Measurements from ENCODE around the gene DNMBP.

The DNMBP gene, protein sequence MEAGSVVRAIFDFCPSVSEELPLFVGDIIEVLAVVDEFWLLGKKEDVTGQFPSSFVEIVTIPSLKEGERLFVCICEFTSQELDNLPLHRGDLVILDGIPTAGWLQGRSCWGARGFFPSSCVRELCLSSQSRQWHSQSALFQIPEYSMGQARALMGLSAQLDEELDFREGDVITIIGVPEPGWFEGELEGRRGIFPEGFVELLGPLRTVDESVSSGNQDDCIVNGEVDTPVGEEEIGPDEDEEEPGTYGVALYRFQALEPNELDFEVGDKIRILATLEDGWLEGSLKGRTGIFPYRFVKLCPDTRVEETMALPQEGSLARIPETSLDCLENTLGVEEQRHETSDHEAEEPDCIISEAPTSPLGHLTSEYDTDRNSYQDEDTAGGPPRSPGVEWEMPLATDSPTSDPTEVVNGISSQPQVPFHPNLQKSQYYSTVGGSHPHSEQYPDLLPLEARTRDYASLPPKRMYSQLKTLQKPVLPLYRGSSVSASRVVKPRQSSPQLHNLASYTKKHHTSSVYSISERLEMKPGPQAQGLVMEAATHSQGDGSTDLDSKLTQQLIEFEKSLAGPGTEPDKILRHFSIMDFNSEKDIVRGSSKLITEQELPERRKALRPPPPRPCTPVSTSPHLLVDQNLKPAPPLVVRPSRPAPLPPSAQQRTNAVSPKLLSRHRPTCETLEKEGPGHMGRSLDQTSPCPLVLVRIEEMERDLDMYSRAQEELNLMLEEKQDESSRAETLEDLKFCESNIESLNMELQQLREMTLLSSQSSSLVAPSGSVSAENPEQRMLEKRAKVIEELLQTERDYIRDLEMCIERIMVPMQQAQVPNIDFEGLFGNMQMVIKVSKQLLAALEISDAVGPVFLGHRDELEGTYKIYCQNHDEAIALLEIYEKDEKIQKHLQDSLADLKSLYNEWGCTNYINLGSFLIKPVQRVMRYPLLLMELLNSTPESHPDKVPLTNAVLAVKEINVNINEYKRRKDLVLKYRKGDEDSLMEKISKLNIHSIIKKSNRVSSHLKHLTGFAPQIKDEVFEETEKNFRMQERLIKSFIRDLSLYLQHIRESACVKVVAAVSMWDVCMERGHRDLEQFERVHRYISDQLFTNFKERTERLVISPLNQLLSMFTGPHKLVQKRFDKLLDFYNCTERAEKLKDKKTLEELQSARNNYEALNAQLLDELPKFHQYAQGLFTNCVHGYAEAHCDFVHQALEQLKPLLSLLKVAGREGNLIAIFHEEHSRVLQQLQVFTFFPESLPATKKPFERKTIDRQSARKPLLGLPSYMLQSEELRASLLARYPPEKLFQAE (N-terminal part only)

DNA sequence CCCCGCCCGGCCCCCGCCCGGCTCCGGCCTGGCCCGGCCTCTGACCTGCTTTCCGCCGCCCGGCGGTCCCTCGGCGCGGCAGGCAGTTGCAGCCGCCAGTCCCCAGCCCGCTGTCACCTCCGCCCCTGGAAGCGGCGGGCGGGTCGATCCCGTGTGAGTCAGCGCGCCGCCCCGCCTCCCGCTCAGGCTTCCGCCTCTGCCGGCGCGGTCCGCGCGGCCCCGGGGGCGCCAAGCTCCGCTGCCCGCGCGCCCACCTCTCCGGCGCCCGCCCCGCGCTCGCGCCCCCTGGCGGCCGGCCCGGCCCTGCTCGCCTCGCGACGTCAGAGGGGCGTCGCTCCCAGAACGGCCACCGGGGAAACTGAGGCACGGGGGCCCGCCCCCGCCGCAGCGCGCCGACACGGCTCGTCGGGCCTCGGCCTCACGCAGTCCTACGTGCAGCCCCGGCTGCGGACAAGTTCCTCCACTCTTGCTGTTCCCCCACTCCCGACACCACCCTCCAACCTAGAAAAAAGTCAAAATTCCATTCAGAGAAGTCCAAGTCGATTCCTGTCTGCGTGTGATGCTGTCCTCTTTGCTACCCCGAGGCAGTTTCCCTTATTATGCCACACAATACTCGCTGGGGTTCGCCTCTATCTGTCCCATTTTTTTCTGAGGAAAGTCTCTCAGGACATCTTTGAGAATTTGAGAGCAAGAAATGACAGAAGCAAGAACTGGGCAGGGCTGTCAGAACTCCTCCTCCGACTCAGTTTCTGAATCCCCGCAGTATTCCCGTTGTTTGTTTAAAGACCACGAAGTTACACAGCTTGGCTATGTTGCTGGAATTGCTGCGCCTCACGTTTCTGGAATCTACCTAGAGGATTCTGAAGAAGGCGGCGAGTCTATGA is at the start of gene DNMBP:
DNMBP (minus strand) TSS at position 155 of the 884 bp plus-strand sequence. CDS start 37,823 bp downstream, outside the sequence.
- DNase-seq, result peak; percentile 64

DNA sequence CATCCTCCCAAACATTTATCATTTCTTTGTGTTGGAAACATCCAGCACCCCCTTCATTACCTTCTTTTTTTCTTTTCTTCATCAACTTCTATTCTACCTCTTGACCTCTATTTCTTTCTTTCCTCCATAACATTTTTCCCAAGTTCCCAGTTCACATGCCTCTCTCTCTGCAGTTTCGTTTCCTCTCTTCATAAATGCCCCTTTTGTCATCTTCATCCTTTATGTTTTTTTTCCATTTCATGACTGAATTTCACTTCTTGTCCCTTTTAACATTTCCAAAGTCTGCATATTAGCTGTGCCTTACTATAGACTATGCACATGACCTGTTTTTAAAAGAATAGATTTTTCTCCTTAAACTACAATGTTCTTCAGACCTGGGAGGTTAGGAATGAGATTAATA is 48.2 kb upstream of the DNMBP start:
- DNase-seq, result no peak

DNA sequence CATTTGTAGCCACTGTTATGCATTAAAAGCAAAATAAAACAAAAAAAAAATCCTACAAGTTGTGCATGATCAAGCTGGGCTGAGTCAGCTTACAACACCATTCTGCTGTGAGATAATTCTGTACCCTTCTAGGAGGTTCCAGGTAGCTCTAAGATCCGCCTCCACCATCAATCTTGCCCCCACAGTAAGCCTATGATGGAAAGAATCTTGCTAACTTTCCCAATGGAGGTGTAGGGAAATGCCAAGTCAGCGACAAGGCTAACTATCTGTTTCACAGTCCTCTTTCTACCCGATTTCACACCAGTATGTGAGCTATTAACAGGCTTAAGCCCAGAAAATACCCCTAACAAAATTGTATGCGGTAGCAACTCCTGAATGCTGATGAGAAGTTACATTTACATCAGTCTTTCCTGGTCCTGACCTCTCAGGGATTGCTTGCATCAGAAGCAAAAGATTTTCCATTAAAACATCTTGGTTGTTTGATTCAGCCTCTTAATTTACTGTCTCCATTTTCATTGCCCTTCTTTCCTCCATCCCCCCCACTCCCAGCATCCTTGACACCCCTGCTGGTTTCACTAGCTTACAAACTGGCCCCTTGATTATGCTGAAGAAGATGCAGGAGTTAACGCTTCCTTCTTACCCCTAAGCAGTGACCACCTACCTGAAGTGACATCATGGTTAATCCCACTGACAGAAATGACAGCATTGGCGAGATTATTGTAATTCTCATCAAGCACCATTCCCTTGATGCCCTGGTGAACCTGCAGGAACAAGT is 44.1 kb upstream of the DNMBP start:
- no peak for DNase-seq

DNA sequence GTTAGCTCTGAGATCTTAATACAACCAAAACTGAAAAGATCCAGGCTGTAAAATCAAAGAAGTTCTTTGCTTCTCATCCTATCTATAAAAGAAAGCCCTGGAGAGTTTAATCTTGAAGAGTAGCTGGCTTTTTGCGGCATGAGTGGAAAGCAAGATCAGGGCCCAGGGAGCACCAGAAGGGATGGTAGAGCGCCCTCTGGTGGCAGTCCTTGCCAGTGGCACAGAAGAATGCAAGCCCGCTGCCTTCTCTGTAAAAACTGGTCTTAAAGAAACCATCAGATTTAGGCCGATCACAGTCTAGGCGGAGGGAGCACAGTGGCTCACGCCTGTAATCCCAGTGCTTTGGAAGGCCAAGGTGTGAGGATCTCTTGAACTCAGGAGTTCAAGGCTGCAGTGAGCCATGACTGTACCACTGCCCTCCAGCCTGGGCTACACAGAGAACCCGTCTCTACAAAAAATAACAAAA is 36.3 kb upstream of the DNMBP start:
- peak; percentile 75 for DNase-seq

DNA sequence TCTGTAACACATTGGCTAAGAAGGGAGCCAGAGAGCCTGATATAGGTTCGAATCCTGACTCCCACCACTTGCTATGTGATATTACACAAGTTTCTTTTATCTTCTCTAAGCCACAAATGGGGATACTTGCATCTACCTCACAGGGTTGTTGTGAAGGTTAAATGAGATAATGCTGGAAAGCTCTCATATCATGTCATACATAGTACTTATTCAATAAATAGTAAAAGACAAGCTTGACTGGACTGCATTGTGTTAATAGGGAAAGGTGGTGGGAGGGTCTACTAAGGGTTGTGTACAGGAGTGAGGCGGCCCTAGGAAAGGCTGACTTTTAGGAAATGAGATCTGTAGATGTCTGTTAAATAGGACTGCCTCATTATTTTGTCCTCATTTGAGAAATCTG is 35.8 kb upstream of the DNMBP start:
- DNase-seq, result no peak

DNA sequence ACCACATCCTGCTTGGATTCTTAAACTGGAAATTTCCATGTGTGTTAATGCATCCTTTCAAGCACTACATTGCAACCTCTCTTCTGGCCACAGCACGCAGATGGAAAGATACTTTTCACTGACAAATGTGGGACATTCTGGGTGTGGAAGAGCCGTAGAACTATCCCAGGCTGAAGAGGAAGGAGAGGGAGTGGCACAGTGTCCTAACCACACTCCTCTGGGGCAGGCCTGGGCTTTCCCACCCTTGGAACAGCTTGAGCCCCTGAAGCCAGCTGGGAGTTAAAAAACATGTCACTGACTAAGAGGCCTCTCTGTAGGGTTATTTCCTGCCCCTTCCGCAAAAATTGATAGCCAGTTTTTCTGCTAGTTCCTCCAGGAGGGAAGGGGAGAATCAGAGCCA is 34.0 kb upstream of the DNMBP start:
- DNase-seq, result no peak

DNA sequence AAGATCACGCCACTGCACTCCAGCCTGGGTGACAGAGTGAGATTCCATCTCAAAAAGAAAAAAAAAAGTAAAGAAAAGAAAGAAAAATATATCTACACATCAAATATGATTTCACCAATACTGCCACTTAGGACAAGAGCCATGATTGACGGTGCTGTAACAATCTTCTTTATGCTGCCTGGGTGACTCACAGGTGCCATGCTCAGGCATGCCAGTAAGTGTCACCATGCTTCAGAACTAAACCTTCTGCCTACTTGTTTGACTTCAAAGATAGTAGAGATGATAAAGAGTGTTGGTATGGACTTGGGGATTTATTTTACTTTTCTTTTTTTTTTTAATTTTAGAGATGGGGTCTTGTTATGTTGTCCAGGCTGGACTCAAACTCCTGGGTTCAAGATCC is 33.6 kb upstream of the DNMBP start:
- DNase-seq, result no peak

DNA sequence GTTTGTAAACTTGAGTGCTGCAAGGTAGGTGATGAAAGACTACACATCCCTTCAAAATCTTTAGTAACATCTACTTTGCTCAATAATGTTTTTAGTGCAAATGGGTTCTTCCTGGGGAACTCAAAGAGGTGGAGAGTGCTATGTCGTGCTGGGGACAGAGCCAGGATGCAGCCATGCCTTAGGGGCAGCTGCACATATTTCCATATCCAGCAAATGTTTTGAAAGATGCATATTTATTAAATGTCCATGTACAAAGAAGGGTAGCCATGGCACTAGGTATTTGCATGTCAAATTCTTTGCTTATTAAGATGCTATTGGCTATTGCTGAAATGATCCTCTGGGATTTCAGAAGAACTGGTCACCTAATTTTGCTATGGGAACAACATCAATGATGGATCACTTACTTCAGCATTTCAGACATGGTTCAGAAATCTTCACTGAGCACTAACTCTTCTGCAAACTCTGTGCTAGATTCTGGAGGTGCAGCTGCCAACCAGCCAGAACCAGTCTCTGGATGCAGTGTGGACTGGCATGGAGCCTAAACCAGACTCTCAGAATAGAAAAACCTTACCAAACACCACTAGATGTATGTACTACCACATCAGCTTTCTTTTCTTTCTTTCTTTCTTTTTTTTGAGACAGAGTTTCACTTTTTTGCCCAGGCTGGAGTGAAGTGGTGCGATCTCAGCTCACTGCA is 31.7 kb upstream of the DNMBP start:
- DNase-seq, result no peak

DNA sequence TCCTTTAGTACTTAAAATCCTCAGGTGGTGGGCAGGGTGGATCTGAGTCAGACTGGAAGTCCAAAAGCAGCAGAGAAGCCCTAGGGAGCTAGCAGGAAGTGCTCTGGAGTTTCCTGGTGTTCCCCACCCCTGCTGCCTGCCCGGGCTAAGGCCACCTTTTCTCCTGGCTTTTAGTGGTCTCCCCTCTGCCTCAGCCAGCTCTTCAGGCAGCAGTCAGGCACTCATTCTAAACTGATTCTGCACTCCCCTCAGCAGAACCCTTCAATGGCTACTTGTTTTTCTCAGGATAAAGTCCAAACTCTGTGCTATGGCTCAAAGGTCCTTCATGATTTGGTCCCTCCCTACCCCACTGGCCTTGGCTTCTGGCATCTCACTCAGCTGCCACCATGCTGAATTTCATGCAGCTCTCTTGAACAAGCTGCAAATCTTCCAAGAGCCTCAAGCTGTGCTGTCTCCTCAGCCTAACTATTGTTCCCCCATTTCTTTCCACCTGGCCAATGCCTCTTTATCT is 28.9 kb upstream of the DNMBP start:
- no peak for DNase-seq

DNA sequence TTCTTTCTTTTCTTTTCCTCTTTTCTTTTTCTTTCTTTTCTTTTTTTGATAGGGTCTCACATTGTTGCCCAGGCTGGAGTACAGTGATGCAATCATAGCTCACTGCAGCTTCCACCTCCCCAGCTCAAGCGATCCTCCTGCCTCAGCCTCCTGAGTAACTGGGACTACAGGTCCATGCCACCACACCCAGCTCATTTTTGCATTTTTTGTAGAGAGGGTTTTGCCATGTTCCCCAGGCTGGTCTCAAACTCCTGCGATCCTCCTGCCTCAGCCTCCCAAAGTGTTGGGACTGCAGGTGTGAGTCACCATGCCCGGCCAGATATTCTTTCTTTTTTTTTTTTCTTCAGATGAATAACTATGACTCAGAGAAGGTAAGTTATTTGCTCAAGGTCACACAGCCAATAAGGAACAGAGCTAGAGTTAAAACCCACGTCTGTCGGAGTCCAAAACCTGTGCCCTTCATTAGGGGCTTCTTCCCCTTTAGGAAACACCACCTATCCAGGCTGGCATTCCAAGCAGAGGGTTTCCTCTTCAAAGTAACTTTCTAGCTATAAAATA is 28.1 kb upstream of the DNMBP start:
- no peak for DNase-seq

DNA sequence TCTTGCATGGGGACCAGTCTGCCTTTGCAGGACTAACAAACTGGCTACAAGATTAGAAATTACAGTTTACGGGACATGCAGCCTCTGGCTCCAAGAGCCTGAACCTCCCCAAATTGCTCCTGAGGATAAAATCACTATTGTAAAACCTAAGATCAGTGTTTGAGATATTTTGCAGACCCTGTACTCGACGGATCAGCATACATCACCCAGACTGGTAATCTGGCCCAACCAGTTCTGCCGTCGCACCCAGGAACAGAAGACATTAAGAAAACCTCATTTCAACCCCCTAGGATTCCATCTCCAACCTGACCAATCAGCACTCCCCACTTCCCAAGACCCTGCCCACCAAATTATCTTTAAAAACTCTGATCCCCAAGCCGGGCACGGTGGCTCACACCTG is 27.1 kb upstream of the DNMBP start:
- DNase-seq, result no peak

DNA sequence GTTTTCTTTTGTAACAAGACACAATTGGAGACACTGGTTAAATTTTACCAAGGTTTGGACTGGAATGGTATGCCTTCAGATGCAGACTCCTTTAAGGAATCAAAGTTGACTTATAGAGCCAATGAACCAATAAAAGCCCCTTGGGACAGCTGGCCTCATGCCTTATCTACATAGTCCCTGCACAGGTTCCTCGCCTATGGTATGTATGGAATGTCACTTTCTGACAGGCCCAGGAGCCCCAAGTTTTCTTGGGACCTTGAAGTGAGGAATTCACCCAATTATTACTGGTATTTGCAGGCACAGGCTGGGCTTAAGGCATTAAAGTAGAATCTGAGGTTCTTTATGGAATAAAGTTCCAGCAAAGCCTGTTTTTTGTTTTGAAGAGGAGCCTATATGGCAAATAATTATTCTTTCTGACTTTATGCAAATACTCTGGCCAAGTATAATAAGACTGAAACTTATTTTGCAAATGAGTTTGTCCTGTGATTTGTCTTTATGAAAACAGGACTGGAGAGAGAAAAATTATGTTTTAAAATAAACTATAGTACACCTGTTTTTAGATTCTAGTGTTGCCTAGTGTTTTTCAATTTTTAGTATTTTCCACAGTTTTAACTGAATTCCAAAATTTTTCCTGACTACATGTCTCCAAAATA is 24.1 kb upstream of the DNMBP start:
- DNase-seq, result no peak

DNA sequence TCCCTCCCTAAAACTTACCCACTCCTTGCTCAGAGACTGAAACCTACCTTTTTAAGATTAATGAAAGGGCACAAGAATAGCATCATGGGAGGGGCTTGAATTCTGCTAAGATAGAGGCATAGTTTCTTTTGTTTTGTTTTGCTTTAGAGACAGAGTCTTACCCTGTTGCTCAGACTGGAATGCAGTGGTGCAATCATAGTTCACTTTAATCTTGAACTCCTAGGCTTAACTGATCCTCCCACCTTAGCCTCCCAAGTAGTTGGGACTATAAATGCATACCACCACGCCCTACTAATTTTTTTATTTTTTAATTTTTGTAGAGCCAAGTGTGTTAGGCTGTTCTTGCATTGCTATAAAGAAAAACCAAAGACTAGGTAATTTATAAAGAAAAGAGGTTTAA is 17.7 kb upstream of the DNMBP start:
- no peak for DNase-seq

DNA sequence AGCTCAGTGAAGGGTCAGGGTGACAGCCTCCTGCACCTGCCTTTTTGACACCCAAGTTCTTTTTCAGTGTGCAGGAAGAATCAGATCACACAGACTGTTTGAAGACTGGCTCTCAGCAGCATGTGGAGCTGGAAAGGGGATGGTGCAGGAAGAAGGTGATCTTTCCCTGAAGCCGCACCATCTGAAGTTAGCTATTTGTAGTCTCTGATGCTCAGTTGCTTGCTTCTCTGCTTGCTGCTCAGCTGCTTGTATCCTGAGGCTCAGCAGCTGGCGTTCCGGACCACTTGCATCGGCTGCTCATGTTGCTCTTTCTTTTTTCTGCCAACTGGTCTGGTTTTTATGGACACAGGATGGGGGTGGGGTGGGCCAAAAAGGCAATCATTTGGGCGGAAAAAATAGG is 15.8 kb upstream of the DNMBP start:
- no peak for DNase-seq

DNA sequence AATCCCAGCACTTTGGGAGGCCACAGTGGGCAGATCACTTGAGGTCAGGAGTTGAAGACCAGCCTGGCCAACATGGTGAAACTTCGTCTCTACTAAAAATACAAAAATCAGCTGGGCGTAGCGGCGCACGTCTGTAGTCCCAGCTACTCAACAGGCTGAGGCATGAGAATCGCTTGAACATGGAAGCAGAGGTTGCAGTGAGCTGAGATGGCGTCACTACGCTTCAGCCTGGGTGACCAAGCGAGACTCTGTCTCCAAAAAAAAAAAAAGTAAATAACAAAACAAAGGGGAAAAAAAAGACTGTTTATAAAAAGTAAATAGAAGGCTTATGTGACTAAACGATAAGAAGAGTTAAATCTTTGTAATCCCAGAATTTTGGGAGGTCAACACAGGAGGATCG is 15.0 kb upstream of the DNMBP start:
- DNase-seq, result no peak

DNA sequence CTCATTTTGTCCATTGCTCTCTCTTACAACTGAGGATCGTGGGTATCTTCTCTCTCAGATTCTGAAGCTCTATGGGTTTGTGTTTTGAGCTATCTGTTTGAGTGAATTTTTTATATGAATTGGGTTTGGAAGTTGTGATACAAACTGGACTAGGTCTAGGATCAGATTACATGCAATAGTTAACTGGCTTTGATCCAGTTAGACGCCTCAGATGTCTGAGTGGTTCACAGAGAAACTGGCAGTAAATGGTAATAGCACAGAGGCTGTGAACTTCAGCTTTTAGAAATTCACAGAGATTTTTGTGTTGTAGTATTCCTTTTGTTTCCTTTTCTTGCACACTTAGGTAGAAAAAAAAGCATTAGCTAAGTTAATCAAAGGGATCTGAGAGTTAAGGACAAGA is 12.7 kb upstream of the DNMBP start:
- DNase-seq, result no peak

DNA sequence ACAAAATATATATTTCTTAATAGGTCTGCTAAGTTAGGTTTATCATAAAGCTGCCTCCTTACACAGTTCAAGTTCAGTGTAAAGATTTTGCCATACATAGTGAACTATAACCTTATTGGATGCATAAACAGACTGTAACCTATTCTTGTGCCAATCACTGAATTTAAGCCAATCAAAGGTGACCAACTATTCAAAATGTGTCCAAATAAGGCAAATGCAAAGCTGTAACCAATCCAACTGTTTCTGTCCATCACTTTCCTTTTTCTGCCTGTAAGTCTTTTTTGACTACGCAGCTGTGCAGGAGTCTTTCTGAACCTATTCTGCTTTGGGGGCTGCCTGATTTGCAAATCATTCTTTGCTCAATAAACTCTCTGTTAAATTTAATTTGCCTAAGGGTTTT is 11.6 kb upstream of the DNMBP start:
- DNase-seq, result no peak

DNA sequence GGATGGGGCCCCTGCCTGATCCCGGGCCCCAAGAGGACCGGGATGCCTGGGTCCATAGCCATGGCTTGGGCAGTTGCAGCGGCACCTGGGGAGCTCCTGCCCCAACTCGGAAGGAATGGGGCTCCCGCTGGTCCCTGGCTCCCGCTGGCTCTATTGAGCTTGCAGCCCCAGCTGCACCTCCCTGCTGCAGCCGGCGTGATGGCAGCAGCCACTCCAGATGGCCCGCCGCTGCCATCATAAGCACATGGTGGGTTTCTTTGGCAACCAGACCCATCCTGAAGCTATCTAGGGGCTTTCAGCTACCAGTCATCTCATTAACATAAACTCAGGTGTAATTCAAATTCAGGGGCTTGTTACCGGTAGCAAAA is 11.1 kb upstream of the DNMBP start:
- no peak for DNase-seq

DNA sequence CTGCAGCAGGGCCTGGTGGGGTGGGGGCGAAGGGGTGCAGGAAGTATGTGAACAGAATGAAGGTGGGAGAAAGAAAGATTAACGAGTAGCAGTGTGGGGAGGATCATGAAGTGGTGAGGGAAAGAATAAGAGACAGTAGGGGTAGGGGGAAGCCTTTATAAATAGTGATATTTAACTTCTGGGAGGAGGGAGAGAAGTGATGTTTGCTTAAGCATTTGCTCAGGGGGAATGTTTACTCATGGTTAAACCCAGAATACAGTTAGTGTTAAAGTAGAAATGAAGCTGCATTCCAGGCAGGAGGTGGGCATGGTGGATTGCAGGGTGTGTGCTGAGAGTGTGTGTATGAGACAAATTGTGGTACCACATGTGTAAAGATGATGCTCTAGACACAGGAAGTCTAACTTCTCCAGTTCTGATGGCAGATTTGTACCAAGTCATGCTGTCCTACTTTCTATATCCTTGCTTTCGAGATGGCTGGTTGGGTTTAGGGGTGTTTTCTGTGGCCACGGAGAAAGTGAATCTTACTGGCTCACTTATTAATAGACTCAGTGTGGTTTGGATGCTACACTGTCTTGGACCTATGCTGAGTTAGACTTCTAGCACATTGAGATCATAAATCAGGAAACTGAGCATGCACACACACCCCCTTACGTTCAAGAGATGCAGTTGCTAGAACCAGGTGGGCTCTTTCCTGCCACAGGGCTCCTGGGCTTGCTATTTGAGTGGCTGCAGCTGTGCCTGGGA is 10.6 kb upstream of the DNMBP start:
- DNase-seq, result no peak
